ENCODE measurements around the gene ITGA8. TPM values are rescaled to one million over a fixed set of nuclear protein-coding genes. Genes with fewer than 3 reads are reported as not detected.
A peak's percentile ranks its signal among the peaks of the same experiment; 100 is the strongest.

Gene ITGA8
- total and polyA plus RNA-seq, 9 of the 15 experiments (the other 6 are each of a cell fraction or from before 2014, with no cell fraction given) = 0.01 to 0.07 (median 0.04) TPM; not detected in 5

DNA sequence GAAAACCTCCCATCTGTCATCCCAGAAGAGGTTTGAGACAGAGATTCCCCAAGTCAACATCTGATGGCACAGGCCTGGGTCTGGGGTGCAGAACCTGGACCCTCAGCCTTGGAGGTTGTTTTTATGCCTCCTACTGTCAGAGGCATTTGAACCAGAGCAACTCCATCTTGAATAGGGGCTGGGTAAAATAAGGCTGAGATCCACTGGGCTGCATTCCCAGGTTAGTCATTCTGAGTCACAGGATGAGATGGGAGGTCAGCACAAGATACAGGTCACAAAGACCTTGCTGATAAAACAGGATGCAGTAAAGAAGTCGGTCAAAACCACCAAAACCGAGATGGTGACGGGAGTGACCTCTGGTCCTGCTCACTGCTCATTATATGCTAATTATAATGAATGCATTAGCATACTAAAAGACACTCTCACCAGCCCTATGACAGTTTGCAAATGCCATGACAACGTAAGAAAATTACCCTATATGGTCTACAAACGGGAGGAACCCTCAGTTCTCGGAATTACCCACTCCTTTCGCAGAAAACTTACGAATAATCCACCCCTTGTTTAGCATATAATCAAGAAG, 92.0 kb downstream of the ITGA8 start (continued):
- TF ChIP-seq FOXP1 (CRISPR knock-in tag; IDR thresholded peaks at IDR 0.05) (no peak), CXXC5 (CRISPR knock-in tag; IDR thresholded peaks at IDR 0.05) (peak; percentile 70), LEF1 (IDR thresholded peaks at IDR 0.05) (no peak), NRF1 (conservative IDR thresholded peaks at IDR 0.05 in 1 of 2, IDR thresholded peaks at IDR 0.05 in 1 of 2) (no peak), SRF (CRISPR knock-in tag; IDR thresholded peaks at IDR 0.05) (peak; percentile 28 to 93; a peak in 2 of 4 replicates), JUND (IDR thresholded peaks at IDR 0.05; ENCODE audit: borderline replicate concordance, low read depth, low read length) (0 out of 2 replicates have a peak, but pooled peaks have one; percentile 9), JUND (tag; IDR thresholded peaks at IDR 0.05; ENCODE audit: borderline replicate concordance, low read depth, low read length) (peak; percentile 46; the same call in 1 of the 3 replicates), TCFL5 (CRISPR knock-in tag; conservative IDR thresholded peaks at IDR 0.05) (peak; percentile 90; the same call in 1 of the 2 replicates), CBX8 (IDR thresholded peaks at IDR 0.05; ENCODE audit: borderline replicate concordance, extremely low read depth, low read depth, low read length, poor library complexity, severe bottlenecking) (no peak), MAZ (CRISPR knock-in tag; conservative IDR thresholded peaks at IDR 0.05 in 1 of 2, IDR thresholded peaks at IDR 0.05 in 1 of 2) (peak in 1 of 2 experiments; percentile 98; a peak in 2 of 4 replicates), HEY1 (CRISPR knock-in tag; IDR thresholded peaks at IDR 0.05; ENCODE audit: borderline replicate concordance) (peak; percentile 77; the same call in 1 of the 2 replicates), ZNF584 (CRISPR knock-in tag; IDR thresholded peaks at IDR 0.05; ENCODE audit: low read depth) (peak; percentile 99)
- TF ChIP-seq, protein P1, sequence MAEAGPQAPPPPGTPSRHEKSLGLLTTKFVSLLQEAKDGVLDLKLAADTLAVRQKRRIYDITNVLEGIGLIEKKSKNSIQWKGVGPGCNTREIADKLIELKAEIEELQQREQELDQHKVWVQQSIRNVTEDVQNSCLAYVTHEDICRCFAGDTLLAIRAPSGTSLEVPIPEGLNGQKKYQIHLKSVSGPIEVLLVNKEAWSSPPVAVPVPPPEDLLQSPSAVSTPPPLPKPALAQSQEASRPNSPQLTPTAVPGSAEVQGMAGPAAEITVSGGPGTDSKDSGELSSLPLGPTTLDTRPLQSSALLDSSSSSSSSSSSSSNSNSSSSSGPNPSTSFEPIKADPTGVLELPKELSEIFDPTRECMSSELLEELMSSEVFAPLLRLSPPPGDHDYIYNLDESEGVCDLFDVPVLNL (CRISPR knock-in tag; IDR thresholded peaks at IDR 0.05; ENCODE audit: low read depth) = no peak
- TF ChIP-seq, protein P2, sequence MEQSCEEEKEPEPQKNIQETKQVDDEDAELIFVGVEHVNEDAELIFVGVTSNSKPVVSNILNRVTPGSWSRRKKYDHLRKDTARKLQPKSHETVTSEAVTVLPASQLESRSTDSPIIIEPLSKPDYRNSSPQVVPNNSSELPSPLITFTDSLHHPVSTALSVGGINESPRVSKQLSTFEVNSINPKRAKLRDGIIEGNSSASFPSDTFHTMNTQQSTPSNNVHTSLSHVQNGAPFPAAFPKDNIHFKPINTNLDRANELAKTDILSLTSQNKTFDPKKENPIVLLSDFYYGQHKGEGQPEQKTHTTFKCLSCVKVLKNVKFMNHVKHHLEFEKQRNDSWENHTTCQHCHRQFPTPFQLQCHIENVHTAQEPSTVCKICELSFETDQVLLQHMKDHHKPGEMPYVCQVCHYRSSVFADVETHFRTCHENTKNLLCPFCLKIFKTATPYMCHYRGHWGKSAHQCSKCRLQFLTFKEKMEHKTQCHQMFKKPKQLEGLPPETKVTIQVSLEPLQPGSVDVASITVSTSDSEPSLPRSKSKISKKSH (CRISPR knock-in tag; IDR thresholded peaks at IDR 0.05) = no peak
- TF ChIP-seq, protein P3, sequence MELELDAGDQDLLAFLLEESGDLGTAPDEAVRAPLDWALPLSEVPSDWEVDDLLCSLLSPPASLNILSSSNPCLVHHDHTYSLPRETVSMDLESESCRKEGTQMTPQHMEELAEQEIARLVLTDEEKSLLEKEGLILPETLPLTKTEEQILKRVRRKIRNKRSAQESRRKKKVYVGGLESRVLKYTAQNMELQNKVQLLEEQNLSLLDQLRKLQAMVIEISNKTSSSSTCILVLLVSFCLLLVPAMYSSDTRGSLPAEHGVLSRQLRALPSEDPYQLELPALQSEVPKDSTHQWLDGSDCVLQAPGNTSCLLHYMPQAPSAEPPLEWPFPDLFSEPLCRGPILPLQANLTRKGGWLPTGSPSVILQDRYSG (tag; conservative IDR thresholded peaks at IDR 0.05; ENCODE audit: low read depth) = 0 out of 2 replicates have a peak, but pooled peaks have one; percentile 74
- TF ChIP-seq, protein P4, sequence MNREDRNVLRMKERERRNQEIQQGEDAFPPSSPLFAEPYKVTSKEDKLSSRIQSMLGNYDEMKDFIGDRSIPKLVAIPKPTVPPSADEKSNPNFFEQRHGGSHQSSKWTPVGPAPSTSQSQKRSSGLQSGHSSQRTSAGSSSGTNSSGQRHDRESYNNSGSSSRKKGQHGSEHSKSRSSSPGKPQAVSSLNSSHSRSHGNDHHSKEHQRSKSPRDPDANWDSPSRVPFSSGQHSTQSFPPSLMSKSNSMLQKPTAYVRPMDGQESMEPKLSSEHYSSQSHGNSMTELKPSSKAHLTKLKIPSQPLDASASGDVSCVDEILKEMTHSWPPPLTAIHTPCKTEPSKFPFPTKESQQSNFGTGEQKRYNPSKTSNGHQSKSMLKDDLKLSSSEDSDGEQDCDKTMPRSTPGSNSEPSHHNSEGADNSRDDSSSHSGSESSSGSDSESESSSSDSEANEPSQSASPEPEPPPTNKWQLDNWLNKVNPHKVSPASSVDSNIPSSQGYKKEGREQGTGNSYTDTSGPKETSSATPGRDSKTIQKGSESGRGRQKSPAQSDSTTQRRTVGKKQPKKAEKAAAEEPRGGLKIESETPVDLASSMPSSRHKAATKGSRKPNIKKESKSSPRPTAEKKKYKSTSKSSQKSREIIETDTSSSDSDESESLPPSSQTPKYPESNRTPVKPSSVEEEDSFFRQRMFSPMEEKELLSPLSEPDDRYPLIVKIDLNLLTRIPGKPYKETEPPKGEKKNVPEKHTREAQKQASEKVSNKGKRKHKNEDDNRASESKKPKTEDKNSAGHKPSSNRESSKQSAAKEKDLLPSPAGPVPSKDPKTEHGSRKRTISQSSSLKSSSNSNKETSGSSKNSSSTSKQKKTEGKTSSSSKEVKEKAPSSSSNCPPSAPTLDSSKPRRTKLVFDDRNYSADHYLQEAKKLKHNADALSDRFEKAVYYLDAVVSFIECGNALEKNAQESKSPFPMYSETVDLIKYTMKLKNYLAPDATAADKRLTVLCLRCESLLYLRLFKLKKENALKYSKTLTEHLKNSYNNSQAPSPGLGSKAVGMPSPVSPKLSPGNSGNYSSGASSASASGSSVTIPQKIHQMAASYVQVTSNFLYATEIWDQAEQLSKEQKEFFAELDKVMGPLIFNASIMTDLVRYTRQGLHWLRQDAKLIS (CRISPR knock-in tag; IDR thresholded peaks at IDR 0.05) = no peak
- TF ChIP-seq, protein P5, sequence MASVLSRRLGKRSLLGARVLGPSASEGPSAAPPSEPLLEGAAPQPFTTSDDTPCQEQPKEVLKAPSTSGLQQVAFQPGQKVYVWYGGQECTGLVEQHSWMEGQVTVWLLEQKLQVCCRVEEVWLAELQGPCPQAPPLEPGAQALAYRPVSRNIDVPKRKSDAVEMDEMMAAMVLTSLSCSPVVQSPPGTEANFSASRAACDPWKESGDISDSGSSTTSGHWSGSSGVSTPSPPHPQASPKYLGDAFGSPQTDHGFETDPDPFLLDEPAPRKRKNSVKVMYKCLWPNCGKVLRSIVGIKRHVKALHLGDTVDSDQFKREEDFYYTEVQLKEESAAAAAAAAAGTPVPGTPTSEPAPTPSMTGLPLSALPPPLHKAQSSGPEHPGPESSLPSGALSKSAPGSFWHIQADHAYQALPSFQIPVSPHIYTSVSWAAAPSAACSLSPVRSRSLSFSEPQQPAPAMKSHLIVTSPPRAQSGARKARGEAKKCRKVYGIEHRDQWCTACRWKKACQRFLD (CRISPR knock-in tag; IDR thresholded peaks at IDR 0.05) = peak; percentile 100
